ENCODE measurements around the gene AIFM3.

AIFM3 gene

GRCh38 chr22:21009638-21010425 lies 42.8 kb downstream of the AIFM3 start:
- DNase-seq (ENCODE audit: low read depth) = peak; percentile 68

- no peak for DNase-seq (ENCODE audit: low read depth)
Measured at GRCh38 chr22:21010426-21011113, 43.5 kb downstream of the AIFM3 start.

- no peak for DNase-seq (ENCODE audit: low read depth)
Measured at GRCh38 chr22:21012446-21013407, 45.7 kb downstream of the AIFM3 start.

GRCh38 chr22:21013657-21014201 lies 46.7 kb downstream of the AIFM3 start:
- no peak for DNase-seq (ENCODE audit: low read depth)

GRCh38 chr22:21014202-21014725 lies 47.2 kb downstream of the AIFM3 start:
- DNase-seq (ENCODE audit: low read depth) = peak; percentile 95

- peak; percentile 62 for DNase-seq (ENCODE audit: low read depth)
Measured at GRCh38 chr22:21014726-21015465, 47.8 kb downstream of the AIFM3 start, which contains the start of gene P2RX6. TSS of gene P2RX6 (plus strand) at chr22:21015165. CDS start at chr22:21015175, 10 bp downstream.

- DNase-seq (ENCODE audit: low read depth) = no peak
Measured at GRCh38 chr22:21015466-21016006, 48.5 kb downstream of the AIFM3 start.

- DNase-seq (ENCODE audit: low read depth) = no peak
Measured at GRCh38 chr22:21016644-21017420, 49.8 kb downstream of the AIFM3 start.

- DNase-seq (ENCODE audit: low read depth) = no peak
Measured at GRCh38 chr22:21018314-21018713, 51.3 kb downstream of the AIFM3 start.

- peak; percentile 36 for DNase-seq (ENCODE audit: low read depth)
Measured at GRCh38 chr22:21020802-21021429, 53.9 kb downstream of the AIFM3 start.

- DNase-seq (ENCODE audit: low read depth) = no peak
Measured at GRCh38 chr22:21022507-21022906, 55.5 kb downstream of the AIFM3 start.

GRCh38 chr22:21022955-21023614 lies 56.0 kb downstream of the AIFM3 start:
- no peak for DNase-seq (ENCODE audit: low read depth)

GRCh38 chr22:21025266-21025665 lies 58.2 kb downstream of the AIFM3 start:
- DNase-seq (ENCODE audit: low read depth) = no peak

GRCh38 chr22:21025763-21026755 lies 59.0 kb downstream of the AIFM3 start:
- no peak for DNase-seq (ENCODE audit: low read depth)

GRCh38 chr22:21026783-21027692 lies 60.0 kb downstream of the AIFM3 start:
- DNase-seq (ENCODE audit: low read depth) = peak; percentile 74
